NK-92 (cell line): ENCODE results near the gene HNRNPA2B1.
A peak's percentile ranks its signal among the peaks of the same experiment; 100 is the strongest.

Source experiments
- DNase-seq: peaks from one replicate; lab custom pipeline; 2025; ENCODE audit not compliant: unreplicated experiment; lab: John Stamatoyannopoulos, UW

HNRNPA2B1 gene

DNA sequence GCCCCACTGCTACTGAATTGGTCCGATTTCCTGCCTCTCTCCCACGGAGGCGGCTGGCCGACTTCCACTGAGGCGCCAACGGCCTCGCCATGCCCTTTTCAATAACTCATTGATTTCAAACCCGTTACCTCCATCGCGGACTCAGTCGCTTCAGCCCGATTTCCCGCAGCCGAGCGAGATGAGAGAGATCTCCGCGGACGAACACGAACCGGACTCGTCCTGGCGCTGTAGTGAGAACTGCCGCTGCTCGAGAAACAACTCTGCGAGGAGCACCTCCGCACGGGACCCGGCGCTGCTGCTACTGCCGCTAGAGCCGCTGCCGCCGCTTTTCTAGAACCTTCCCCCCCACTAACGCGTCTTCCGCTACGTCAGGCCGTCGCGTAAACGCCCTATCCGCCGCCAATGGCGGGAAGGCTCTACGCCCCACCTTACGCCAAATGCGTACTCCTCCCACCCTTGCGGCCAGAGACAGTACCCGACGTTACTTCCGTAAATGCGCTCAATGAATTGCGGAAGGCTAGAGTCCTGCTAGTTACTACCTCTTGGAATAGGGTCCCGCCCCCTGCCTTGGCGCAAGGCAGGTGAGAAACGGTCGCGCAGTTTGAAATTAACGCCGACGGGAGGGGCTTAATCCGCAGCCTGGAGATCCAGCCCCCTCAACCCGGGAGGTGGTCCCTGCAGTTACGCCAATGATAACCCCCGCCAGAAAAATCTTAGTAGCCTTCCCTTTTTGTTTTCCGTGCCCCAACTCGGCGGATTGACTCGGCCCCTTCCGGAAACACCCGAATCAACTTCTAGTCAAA lies at the start of gene HNRNPA2B1:
Gene HNRNPA2B1 (minus strand): TSS at position 303 of the 803 bp plus-strand sequence. CDS start 169 bp downstream, at position 134.
- peak; percentile 94 for DNase-seq

GRCh38 chr7:26250239-26250638 lies 49.7 kb upstream of the HNRNPA2B1 start:
- no peak for DNase-seq

DNA sequence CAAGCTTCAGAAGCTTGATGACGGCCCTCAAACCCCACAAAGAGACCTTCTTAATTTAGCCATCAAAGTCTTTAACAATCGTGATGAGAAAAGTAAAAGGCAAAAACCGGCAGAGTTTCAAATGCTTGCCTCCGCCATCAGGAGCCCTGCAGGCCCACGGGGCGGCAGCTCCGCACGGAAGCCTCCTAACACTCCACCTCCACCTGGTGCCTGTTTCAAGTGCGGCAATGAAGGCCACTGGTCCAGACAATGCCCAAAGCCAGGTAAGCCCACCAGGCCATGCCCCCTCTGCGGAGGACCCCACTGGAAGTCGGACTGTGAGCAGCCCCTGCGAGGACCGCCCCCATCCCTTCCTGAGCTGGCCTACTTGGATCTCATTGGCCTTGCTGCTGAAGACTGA lies 44.6 kb upstream of the HNRNPA2B1 start:
- no peak for DNase-seq

GRCh38 chr7:26238032-26238431 lies 37.5 kb upstream of the HNRNPA2B1 start:
- no peak for DNase-seq

DNA sequence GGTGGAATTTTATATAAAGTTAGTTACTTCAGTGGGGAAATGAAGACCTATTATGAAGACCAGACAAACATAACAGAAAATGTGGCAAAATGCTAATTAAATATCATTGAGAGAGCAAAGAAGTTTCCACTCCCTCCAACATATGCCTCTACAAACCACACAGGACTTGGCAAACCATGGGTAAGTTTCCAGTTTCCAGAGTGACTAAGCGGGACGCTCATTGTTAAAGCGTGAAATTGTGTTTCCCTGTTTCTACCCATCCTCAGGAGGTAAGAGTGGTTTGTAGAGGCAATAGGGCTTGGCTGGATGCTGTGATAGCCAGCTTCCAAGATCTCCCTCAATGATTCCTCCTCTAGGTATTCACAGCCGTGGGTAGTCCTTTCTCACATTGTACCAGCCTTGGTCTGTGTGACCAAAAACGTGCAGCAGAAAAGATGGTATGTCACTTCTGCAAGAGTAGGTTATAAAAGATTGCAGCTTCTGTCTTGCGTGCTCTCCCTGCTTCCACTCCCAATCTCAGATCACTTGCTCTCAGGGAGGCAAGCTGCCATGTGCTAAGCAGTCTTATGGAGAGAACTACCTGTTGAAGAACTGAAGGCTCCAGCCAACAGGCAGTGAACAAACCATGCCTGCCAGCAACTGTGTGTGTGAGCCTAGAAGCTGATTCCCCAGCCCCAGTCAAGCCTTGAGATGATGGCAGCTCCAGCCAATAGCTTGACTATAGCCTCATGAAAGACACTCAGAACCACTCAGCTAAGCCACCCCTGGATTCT lies 36.7 kb upstream of the HNRNPA2B1 start:
- DNase-seq, result no peak

DNA sequence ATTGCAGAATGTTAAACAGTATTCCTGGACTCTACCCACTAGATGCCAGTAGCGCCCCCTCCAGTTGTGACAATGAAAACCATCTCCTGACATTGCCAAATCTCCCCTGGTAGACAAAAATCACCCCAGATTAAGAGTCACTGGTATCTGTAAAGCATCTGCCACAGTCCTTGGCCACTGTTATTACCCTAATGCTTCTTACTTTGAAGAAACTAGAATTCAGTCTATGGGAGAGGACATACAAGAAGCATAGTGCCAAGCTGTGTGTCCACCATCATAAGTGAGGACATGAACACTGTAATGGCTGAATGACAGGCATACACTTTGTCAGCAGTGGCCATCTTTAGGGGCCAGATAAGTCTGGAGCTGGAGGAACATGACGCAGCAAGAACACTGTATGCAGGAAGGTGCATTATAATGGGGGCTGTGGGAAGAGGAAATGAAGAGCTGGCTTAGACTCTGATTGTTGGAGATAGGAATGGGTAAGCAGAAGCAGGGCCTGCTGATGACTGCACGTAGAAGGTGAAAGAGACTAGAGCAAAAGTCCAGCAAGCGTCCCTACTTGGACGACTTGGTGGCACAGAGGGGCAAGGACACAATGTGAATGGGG lies 33.5 kb upstream of the HNRNPA2B1 start:
- DNase-seq, result no peak

DNA sequence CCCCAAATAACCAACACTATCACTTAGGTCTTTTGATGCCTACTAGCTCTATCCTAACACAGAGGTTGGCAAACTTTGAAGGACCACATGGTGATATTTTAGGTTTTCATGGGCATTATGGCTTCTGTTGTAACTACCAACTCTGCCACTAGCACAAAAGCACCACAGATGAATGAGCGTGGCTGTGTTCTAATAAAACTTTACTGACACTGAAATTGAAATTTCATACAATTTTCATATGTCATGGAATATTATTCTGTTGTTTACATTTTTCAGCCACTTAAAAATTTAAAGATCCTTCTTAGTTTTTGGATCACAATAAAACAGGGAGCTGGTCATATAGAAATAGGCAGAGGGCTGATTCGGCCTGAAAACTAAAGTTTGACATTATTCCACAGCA lies 27.4 kb upstream of the HNRNPA2B1 start:
- no peak for DNase-seq

GRCh38 chr7:26224359-26224758 lies 23.8 kb upstream of the HNRNPA2B1 start:
- no peak for DNase-seq

DNA sequence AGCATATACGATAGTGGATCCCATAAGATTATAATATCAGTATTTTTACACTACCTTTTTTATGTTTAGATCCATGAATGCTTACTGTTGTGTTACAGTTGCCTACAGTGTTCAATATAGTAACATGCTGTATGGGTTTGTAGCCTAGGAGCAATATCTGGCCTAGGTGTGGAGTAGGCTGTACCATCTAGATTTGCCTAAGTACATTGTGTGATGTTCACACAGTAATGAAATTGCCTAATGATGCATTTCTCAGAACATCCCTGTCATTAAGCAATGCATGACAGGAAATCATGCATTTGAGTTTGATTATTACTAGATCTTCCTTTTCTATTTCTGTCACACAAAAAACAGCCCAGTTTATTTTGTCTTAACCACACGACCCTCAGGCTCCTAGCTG lies 15.5 kb upstream of the HNRNPA2B1 start:
- no peak for DNase-seq

DNA sequence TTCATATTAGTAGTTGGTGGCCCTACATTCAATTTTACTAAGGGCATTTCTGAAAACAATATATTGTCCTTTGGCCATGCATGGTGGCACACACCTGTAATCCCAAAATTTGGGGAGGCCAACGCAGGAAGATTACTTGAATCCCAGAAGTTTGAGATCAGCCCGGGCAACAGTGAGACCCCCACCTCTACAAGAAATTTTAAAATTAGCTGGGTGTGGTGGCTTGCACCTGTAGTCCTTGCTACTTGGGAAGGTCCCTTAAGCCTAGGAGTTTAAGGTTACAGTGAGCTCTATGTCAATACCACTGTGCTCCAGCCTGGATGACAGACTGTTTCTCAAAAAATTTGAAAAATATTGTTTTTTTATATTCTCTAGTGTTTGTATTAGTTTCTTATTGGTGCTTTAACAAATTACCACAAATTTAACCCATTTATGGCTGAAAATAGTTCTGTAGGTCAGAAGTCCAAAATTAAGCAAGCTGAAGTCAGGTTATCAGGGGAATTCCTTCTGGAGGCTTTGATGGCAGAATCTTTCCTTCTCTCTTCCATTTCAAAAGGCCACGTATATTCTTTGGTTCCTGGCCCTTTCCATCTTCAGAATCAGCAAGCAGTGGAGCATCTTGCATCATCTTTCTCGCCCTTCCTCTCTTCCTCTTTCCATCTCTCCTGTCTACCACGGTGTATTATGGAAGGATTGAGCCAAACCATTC lies 13.4 kb upstream of the HNRNPA2B1 start:
- no peak for DNase-seq

GRCh38 chr7:26212921-26213718 lies 12.6 kb upstream of the HNRNPA2B1 start:
- no peak for DNase-seq

DNA sequence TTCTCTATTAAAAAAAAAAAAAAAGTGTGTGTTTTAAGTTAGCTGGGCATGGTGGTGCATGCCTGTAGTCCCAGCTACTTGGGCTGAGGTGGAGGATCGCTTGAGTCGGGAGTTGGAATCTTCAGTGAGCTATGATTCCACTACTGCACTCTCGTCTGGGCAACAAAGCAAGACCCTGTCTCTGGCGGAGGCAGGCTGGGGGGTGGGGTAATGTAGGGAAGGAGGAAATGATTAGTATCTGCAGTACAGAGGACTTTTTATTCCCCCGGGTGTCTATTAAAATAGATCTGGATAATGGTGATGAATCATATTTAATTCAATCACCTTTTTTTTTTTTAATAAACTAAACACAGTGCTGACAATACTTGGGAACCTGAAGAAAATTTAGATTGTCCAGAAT lies 7.5 kb upstream of the HNRNPA2B1 start:
- DNase-seq, result no peak

DNA sequence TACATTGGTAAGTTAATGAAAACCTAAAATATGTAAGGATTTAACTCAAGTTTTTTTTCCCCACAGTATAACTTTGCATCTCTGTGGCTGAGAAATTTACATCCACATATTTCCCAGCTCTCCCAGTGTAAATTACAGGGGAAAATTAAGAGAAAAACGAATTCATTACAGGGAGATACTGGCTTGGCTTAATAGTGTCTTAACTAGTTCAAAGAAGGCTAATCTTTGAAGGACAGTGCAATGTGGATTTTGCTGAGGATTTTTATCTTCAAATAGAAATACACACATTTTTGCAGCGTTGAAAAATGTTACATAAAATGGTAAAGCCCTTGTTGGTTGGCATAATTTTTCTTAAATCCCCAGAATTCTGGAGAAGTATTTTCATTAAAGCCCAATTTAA lies 2.5 kb upstream of the HNRNPA2B1 start:
- DNase-seq, result no peak

DNA sequence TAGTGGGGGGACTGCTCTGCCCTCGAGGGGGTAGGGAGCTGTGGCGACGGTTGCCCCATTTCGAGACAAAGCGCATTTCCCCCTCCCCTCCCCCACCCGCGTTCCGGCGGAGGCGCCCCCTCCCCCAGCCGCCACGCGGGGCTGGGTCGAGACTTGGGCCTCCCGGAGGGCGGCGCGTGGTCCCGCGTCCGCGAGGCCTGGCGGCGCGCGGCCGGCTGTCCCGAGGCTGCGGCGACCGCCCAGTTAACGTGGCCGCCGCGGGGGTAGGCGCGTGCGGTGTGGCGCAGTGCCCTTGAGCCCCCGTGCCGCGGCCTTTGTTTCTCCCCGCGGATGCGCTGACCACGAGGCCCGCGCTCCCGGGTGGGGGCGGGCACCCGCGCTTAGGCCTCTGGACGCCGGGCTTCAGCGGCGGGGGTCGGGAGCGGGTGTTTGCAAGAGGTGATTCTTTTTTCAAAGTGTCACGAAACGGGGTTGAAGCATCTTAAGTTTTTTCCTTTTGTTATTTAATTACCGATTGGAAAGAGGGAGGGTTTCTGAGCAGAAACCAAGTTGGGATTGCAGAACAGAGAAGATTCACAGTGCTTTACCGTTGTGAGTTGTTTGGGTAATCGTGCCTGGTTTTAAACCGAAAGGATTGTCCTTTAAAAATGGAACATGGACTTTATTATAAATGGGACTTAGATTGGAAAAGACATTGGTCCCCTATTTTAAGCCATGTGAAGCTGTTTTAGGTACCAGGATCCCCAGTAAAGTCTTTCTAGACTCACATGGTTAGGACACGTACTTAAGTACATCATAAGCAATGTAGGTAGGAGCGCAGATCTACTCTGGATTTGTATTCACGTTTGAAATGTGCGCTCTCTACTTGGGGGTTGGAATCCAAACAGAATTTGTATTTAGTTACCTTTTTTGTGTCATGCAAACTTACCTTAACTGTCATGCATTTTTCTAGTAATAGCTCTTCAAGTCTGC lies 1.8 kb upstream of the HNRNPA2B1 start:
- DNase-seq, result no peak

DNA sequence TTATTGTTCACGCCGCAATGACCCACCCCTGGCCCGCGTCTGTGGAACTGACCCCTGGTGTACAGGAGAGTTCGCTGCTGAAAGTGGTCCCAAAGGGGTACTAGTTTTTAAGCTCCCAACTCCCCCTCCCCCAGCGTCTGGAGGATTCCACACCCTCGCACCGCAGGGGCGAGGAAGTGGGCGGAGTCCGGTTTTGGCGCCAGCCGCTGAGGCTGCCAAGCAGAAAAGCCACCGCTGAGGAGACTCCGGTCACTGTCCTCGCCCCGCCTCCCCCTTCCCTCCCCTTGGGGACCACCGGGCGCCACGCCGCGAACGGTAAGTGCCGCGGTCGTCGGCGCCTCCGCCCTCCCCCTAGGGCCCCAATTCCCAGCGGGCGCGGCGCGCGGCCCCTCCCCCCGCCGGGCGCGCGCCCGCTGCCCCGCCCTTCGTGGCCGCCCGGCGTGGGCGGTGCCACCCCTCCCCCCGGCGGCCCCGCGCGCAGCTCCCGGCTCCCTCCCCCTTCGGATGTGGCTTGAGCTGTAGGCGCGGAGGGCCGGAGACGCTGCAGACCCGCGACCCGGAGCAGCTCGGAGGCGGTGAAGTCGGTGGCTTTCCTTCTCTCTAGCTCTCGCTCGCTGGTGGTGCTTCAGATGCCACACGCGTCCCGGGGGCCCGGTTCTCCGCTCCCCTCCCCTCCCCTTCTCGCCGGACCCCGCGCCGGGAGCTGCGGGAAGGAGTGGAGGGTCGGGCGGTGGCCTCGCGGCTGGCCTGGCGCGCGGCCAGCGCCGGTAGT lies 887 bp upstream of the HNRNPA2B1 start, which contains the start of gene CBX3:
Gene CBX3 (plus strand): TSS at position 499 of the 772 bp plus-strand sequence. CDS start 1,254 bp downstream, outside the sequence.
- DNase-seq, result peak; percentile 54

- DNase-seq, result no peak
Measured at GRCh38 chr7:26200038-26200443, 505 bp downstream of the HNRNPA2B1 start.

DNA sequence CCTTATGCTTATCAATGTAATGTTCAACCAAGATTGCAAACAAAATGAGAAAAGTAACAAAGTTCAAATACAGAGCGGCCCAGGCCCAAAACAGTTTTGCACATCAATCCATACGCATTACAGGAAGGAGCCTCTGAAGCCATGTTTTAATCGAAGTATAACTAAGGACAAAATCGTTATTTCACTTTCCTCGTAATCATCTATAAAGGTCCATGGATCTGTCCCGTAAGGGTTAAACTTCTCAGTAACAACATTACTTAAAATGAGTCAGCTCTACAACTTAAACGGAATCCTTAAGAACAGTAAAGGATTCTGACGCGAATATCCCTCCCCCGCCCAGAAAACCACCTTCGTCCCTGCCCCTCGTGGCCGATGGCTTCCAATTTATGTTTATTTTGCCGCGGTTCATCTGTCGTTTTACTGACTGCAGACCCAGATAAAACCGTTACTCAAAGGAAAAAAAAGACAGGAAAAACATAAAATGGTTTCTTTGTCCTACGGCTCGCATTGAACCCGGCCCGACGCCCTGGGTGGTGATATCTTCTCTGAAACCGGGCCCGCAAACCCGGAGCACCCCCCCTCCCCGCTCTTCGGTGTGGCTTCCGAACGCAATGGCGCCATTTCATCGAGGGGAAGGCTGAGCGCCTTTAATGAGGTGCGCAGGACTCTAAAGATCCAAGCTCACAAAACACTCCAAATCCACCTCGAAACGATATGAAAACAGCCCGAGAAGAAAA lies 1.1 kb downstream of the HNRNPA2B1 start:
- DNase-seq, result no peak

DNA sequence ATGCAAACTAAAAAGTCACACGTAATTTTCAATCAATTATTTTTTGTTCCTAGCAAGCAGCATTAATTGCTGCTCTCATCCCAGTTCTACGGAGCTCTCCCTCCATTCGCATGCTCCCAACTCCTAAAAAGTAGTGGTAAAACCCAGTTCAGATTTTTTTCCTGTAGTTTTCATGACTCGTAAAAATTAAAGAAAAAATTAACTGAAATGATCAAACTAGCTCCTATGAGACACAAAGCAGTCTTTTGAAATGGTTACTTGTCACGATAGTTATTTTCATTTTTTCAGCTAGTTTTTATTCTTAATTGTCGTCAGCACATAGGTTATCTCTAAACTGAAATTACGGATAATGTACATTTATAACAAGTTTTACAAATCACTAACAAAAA lies 1.8 kb downstream of the HNRNPA2B1 start:
- no peak for DNase-seq
